Measurements from ENCODE around the gene CEP170B.

DNA sequence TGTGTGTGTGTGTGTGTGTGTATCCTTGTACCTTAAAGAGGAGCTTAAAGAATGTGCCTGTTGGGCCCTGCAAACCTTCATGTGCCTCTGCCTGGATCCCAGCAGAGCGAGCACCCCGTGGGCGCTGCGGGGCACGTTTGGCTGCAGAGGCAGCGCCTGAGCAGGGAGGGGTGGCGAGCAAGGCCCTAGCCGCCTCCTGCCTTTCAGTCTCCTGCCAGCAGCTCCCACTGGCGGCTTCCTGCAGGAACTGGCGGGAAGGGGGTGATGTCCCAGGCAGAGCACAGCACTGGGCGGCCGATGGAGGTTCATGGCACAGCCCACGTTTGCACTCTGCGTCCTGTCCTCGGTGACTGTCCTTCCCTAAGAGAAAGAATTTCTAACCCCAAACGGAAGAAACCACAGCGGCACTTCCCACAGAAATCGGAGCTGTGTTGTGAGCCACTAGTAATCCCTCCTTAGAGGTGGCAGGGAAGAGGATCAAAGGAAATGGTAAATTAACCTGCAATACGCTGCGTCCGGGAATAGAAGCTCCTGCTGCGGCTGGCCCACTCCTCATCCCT is 44.3 kb upstream of the CEP170B start:
- TF ChIP-seq ZNF274 (IDR thresholded peaks at IDR 0.05; ENCODE audit: low read depth, low read length) (no peak), YY1 (IDR thresholded peaks at IDR 0.05; ENCODE audit: insufficient read depth, insufficient read length) (no peak), SUZ12 (IDR thresholded peaks at IDR 0.05; ENCODE audit: extremely low read depth, insufficient read depth, insufficient read length) (no peak)
